ENCODE measurements around the gene CHRNE.

The CHRNE gene

DNA sequence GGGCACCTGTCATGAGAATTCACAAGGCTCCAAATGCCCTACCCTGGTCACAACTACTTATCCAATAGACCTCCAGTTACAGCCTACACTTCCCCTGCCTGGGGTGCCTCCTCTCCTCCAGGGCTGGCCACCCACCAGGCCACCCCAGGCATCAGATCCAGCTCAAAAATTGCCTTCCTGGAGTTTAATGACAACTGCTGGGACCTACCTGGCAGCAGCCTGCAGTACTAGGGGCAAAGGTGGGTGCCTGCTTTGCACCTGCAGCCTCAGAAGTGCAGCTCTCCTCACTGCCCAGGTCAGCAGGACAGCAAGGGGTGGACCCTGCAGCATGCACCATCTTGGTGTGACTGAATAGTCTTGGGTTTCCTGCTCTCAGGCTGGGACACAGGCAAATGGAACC lies 32.8 kb upstream of the CHRNE start:
- TF ChIP-seq TEAD4 (IDR thresholded peaks at IDR 0.05) (no peak), EP300 (IDR thresholded peaks at IDR 0.05; ENCODE audit: borderline replicate concordance) (no peak), CEBPB (IDR thresholded peaks at IDR 0.05) (no peak), TCF12 (IDR thresholded peaks at IDR 0.05; ENCODE audit: low read depth) (no peak), FOXM1 (IDR thresholded peaks at IDR 0.05; ENCODE audit: borderline replicate concordance, low read depth) (no peak), RAD21 (IDR thresholded peaks at IDR 0.05; ENCODE audit: low read depth) (no peak), ZBTB7A (IDR thresholded peaks at IDR 0.05; ENCODE audit: low read depth) (no peak), CREB1 (IDR thresholded peaks at IDR 0.05; ENCODE audit: low read depth) (no peak), YY1 (IDR thresholded peaks at IDR 0.05; ENCODE audit: low read depth) (no peak), NFIC (IDR thresholded peaks at IDR 0.05) (no peak), TAF1 (IDR thresholded peaks at IDR 0.05; ENCODE audit: low read depth) (no peak)
- TF ChIP-seq, protein P1, sequence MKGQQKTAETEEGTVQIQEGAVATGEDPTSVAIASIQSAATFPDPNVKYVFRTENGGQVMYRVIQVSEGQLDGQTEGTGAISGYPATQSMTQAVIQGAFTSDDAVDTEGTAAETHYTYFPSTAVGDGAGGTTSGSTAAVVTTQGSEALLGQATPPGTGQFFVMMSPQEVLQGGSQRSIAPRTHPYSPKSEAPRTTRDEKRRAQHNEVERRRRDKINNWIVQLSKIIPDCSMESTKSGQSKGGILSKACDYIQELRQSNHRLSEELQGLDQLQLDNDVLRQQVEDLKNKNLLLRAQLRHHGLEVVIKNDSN (IDR thresholded peaks at IDR 0.05), result no peak

DNA sequence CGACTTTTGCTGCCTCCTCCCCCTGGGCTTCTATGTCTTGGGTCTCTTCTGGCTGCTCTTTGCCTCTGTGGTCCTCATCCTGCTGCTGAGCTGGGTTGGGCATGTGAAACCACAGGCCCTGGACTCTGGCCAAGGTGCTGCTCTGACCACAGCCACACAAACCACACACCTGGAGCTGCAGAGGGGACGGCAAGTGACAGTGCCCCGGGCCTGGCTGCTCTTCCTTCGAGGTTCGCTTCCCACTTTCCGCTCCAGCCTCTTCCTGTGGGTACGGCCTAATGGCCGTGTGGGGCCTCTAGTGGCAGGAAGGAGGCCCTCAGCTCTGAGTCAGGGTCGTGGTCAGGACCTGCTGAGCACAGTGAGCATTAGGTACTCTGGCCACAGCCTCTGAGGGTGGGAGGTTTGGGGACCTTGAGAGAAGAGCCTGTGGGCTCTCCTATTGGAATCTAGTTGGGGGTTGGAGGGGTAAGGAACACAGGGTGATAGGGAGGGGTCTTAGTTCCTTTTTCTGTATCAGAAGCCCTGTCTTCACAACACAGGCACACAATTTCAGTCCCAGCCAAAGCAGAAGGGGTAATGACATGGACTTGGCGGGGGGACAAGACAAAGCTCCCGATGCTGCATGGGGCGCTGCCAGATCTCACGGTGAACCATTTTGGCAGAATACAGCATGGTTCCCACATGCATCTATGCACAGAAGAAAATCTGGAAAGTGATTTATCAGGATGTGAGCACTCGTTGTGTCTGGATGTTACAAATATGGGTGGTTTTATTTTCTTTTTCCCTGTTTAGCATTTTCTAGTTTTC lies 31.5 kb upstream of the CHRNE start:
- peak; percentile 23; the same call in 1 of the 2 replicates for TF ChIP-seq NFIC (IDR thresholded peaks at IDR 0.05)
- TF ChIP-seq, protein P1 (IDR thresholded peaks at IDR 0.05), result no peak

DNA sequence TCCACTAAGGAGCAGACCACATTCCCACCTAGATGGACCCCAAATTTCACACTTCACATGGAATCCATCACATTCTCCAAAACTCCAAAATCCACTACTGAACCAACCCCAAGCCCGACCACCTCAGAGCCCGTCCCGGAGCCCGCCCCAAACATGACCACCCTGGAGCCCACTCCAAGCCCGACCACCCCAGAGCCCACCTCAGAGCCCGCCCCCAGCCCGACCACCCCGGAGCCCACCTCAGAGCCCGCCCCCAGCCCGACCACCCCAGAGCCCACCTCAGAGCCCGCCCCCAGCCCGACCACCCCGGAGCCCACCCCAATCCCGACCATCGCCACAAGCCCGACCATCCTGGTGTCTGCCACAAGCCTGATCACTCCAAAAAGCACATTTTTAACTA lies 30.7 kb upstream of the CHRNE start:
- TF ChIP-seq TAF1 (IDR thresholded peaks at IDR 0.05; ENCODE audit: low read depth) (no peak), RAD21 (IDR thresholded peaks at IDR 0.05; ENCODE audit: low read depth) (no peak), ZBTB7A (IDR thresholded peaks at IDR 0.05; ENCODE audit: low read depth) (no peak), TEAD4 (IDR thresholded peaks at IDR 0.05) (no peak), FOXM1 (IDR thresholded peaks at IDR 0.05; ENCODE audit: borderline replicate concordance, low read depth) (no peak), TCF12 (IDR thresholded peaks at IDR 0.05; ENCODE audit: low read depth) (no peak), CREB1 (IDR thresholded peaks at IDR 0.05; ENCODE audit: low read depth) (no peak), EGR1 (IDR thresholded peaks at IDR 0.05) (no peak), CEBPB (IDR thresholded peaks at IDR 0.05) (no peak), EP300 (IDR thresholded peaks at IDR 0.05; ENCODE audit: borderline replicate concordance) (no peak), NFIC (IDR thresholded peaks at IDR 0.05) (no peak), YY1 (IDR thresholded peaks at IDR 0.05; ENCODE audit: low read depth) (no peak)
- TF ChIP-seq, protein P1 (IDR thresholded peaks at IDR 0.05), result no peak
- TF ChIP-seq, protein P2, sequence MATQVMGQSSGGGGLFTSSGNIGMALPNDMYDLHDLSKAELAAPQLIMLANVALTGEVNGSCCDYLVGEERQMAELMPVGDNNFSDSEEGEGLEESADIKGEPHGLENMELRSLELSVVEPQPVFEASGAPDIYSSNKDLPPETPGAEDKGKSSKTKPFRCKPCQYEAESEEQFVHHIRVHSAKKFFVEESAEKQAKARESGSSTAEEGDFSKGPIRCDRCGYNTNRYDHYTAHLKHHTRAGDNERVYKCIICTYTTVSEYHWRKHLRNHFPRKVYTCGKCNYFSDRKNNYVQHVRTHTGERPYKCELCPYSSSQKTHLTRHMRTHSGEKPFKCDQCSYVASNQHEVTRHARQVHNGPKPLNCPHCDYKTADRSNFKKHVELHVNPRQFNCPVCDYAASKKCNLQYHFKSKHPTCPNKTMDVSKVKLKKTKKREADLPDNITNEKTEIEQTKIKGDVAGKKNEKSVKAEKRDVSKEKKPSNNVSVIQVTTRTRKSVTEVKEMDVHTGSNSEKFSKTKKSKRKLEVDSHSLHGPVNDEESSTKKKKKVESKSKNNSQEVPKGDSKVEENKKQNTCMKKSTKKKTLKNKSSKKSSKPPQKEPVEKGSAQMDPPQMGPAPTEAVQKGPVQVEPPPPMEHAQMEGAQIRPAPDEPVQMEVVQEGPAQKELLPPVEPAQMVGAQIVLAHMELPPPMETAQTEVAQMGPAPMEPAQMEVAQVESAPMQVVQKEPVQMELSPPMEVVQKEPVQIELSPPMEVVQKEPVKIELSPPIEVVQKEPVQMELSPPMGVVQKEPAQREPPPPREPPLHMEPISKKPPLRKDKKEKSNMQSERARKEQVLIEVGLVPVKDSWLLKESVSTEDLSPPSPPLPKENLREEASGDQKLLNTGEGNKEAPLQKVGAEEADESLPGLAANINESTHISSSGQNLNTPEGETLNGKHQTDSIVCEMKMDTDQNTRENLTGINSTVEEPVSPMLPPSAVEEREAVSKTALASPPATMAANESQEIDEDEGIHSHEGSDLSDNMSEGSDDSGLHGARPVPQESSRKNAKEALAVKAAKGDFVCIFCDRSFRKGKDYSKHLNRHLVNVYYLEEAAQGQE (IDR thresholded peaks at IDR 0.05; ENCODE audit: low read depth), result no peak
- TF ChIP-seq, protein P3, sequence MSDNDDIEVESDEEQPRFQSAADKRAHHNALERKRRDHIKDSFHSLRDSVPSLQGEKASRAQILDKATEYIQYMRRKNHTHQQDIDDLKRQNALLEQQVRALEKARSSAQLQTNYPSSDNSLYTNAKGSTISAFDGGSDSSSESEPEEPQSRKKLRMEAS (IDR thresholded peaks at IDR 0.05), result no peak

DNA sequence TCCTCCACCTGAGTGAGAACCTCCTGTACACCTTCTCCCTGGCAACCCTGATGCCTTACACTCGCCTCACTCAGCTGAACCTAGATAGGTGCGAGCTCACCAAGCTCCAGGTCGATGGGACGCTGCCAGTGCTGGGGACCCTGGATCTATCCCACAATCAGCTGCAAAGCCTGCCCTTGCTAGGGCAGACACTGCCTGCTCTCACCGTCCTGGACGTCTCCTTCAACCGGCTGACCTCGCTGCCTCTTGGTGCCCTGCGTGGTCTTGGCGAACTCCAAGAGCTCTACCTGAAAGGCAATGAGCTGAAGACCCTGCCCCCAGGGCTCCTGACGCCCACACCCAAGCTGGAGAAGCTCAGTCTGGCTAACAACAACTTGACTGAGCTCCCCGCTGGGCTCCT lies 29.9 kb upstream of the CHRNE start:
- TF ChIP-seq TEAD4 (IDR thresholded peaks at IDR 0.05) (no peak), RAD21 (IDR thresholded peaks at IDR 0.05; ENCODE audit: low read depth) (no peak), CEBPB (IDR thresholded peaks at IDR 0.05) (no peak), EGR1 (IDR thresholded peaks at IDR 0.05) (no peak), EP300 (IDR thresholded peaks at IDR 0.05; ENCODE audit: borderline replicate concordance) (no peak), TAF1 (IDR thresholded peaks at IDR 0.05; ENCODE audit: low read depth) (no peak)
- TF ChIP-seq, protein P1 (IDR thresholded peaks at IDR 0.05), result no peak
- TF ChIP-seq, protein P2 (IDR thresholded peaks at IDR 0.05; ENCODE audit: low read depth), result no peak
- TF ChIP-seq, protein P3 (IDR thresholded peaks at IDR 0.05), result no peak

DNA sequence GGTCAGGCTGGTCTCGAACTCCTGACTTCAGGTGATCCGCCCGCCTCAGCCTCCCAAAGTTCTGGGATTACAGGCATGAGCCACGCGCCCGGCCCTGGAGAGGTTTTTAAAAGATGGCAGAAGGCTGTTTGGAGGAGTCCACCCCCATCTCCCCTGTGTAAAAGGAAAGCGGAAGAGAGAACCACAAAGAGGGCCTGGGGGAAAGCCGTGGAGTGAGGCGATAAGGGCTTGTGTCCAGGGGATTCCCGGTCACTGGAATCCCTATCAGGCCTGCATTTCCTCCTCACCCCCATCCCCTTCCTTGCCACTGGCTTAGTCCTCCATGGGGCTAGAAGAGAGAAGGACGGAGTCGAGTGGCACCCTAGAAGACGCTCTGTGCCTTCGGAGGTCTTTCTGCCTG lies 29.1 kb upstream of the CHRNE start, which contains the start of gene GP1BA:
Gene GP1BA (plus strand): TSS at position 315 of the 400 bp plus-strand sequence. CDS start 328 bp downstream, outside the sequence.
- TF ChIP-seq, protein P2 (IDR thresholded peaks at IDR 0.05; ENCODE audit: low read depth), result no peak
- TF ChIP-seq EGR1 (IDR thresholded peaks at IDR 0.05) (no peak), TEAD4 (IDR thresholded peaks at IDR 0.05) (no peak), EP300 (IDR thresholded peaks at IDR 0.05; ENCODE audit: borderline replicate concordance) (no peak), TAF1 (IDR thresholded peaks at IDR 0.05; ENCODE audit: low read depth) (no peak), TCF12 (IDR thresholded peaks at IDR 0.05; ENCODE audit: low read depth) (no peak), CEBPB (IDR thresholded peaks at IDR 0.05) (no peak), NFIC (IDR thresholded peaks at IDR 0.05) (no peak), ZBTB7A (IDR thresholded peaks at IDR 0.05; ENCODE audit: low read depth) (no peak), CREB1 (IDR thresholded peaks at IDR 0.05; ENCODE audit: low read depth) (no peak), FOXM1 (IDR thresholded peaks at IDR 0.05; ENCODE audit: borderline replicate concordance, low read depth) (no peak)
- TF ChIP-seq, protein P1 (IDR thresholded peaks at IDR 0.05), result no peak

Data from Ishikawa (cell line).